Endometrial microvascular endothelial cells (primary cell): ENCODE results near the gene CALB2. TPM values are rescaled to one million over a fixed set of nuclear protein-coding genes. Genes with fewer than 3 reads are reported as not detected.

Source experiments
- in situ Hi-C: cut with HindIII; loops from 2 replicates; pipeline ENCODE4 v1.10.0; 2017; ENCODE audit warnings: low sequenced_read_pairs, low pct_unique_long_range_greater_than_20kb; ENCODE audit errors: inconsistent ontology term
- total RNA-seq: library from RNA; depleted of rRNA; stranded (reverse); fragments of >200 nt; gene quantifications from one replicate; pipeline ENCODE4 v1.2.3, GENCODE V29; 2015; ENCODE audit errors: inconsistent ontology term

Gene CALB2
- total RNA-seq, 1 donor from 2014 or later, result not detected

GRCh38 chr16:71413341-71413740 is 54.8 kb downstream of the CALB2 start:
- in situ Hi-C loops, result no loop called here

GRCh38 chr16:71414038-71414437 is 55.5 kb downstream of the CALB2 start:
- in situ Hi-C loops, result no loop called here

- in situ Hi-C loops, result no loop called here
Observed at GRCh38 chr16:71421911-71422310, 63.4 kb downstream of the CALB2 start.

DNA sequence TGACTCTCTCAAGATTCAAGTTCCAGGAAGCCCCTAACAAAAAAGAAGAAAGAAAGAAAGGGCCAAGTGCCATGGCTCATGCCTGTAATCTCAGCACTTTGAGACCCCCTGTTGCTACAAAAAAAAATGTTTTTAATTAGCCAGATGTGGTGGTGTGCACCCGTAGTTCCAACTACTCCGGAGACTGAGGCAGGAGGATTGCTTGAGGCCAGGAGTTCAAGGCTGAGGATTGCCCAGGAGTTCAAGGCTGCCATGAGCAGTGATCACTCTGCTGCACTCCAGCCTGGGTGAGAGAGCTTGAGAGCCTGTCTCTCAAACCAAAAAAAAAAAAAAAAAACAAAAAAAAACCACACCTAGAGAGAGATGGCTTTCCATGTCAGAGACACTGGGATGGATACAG is 64.5 kb downstream of the CALB2 start:
- in situ Hi-C loops, result no loop called here

DNA sequence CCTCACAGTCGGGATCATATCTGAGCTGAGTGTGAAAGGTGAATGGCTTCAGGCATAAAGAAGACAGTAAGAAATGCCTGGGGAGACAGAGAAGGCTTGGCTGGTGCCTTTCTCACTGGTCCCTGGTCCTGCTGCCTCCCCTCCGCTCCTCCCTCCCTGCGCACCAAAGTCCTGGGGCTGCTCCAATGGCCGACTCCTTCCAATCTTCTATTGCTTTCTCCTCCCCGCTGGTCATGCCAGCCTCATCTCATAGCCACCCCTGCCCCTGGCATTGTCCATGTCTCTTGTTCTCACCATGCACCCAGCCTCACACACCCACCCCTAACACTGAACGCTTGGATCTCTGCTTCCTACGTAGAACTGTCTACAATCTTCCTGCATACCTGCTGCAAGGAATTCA is 65.3 kb downstream of the CALB2 start:
- in situ Hi-C loops, result no loop called here

- in situ Hi-C loops, result no loop called here
Observed at GRCh38 chr16:71424626-71425025, 66.1 kb downstream of the CALB2 start.

- in situ Hi-C loops, result no loop called here
Observed at GRCh38 chr16:71425746-71426068, 67.2 kb downstream of the CALB2 start.

DNA sequence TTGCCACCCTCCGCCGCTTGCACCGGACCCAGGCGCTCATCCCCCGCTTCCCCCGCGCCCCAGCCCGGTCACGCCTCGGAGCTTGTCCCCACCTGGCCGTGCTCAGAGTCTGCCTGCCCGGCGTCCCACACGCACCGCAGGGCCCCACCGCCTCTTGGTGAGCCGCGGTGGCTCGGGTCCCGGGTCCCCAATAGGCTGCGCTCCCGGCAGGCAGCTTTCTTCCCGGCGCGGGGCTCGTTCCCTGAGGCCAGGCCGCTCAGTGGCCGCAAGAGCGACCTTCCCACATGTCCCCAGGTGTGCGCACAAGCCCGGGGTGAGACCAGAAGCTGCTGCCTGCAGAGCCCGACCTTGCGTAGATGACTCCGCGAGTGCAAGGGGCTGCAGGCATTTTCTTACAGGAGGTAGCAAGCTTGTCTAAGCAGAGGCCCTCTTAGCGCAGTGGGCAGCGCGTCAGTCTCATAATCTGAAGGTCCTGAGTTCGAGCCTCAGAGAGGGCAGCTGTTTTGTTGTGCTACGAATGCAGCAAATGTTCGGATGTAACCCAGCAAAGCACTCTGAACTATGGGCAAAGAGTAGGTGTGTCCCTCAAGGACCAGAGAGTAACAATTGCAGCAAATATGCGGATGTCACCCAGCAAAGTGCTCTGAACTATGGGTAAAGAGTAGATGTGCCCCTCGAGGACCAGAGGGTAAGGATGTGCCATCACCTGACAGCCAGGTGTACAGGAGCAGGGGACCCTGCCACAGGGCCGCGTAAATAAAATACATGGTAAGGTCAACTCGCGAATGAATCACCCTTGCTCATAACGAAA is 67.8 kb downstream of the CALB2 start:
- in situ Hi-C loops, result no loop called here

DNA sequence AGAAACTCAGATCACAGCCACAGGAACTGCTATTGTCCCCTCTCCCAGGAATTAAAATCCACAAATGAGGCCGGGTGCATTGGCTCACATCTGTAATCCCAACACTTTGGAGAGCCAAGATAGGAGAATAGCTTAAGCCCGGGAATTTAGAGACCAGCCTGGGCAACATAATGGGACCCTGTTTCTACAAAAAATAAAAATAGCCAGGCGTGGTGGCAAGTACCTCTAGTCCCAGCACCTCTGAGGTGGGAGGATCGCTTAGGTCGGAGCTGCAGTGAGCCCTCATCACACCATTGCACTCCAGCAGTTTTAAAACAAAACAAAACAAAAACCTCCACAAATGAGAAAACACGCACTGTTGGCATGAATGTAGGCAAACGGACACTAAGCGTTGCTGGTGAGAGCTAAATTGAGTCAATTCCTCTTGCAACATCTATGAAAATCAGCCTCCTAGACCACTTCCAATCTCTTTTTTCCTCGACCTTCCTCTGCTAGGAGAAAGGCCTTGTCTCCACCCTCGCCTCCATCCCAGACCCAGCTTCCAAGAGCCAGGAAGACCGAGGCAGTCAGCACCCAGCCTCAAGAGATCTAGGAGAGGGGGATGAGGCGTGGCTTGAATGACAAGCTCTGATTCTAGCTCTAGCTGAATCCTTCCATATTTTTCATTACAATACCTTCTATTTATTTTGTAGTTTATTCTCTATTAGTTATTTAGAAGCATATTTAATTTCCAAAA is 68.5 kb downstream of the CALB2 start:
- in situ Hi-C loops, result no loop called here

DNA sequence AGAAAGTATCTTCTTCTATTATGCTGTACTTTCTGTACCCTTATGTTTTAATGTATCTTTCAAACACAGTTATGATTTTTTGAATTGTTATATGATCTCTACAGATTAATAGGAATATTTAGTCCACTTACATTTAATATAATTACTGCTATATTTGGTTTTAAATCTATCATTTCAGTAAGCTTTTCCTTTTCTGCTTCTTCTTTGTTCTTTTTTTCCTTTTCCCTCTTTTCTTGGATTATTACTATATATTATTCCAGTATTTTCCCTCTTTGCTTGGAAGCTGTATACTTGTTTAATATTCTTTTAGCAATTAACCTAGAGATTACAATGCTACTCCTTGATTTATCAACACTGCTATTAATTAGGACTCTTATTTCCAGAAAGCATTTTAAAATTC is 69.9 kb downstream of the CALB2 start:
- in situ Hi-C loops, result no loop called here

DNA sequence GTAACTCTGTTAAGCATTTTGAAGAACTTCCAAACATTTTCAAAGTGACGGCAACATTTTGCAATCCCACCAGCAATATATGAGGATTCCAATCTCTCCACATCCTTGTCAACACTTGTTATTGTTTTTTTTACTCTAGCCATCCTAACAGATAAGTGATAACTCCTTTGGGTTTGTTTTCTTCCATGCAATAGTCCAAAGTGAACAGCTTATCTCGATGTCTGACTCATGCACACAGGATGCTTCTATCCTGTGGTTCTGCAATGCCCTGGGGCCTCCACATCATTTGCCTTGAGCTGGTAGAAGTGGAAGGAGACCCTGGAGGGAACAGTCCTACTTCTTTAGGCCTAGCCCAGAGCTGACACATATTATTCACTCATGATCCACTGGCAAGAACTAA is 70.4 kb downstream of the CALB2 start:
- in situ Hi-C loops, result no loop called here

DNA sequence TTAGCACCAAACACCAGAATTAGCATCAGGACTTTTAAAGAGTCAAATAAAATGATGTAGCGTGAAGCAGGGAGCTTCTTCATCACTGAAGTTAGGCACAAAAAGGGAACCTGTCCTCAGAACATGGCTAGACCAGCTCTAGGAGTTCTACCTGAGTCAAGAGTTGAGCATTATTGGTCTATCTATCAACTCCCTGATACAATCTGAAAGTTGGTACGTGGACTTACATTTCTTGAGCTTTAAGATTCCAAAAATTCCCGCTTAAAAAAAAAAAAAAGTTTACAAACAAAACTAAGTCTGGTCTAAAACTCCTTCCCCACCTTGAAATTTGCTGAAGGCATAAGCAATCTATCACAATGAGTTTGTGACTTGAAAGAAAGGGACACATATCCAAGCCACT is 71.1 kb downstream of the CALB2 start:
- in situ Hi-C loops, result no loop called here

DNA sequence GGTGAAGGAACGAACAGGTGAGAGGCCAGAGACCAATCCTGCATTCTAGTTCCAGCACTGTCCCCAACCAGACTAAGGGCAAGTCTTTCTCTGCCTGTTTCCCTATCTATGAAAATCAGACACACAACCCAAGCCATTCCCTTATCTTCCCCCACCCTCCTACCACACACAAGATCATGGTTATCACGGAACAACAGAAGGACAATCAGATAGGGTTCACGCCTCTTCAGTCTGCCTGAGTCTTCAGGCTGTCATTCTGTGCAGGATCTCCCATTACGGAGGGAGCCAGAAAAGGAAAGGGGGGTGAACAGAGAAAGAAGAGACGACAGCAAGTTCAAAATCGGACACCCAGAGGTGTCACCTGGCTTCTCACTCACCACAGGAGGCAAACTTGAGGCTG is 72.2 kb downstream of the CALB2 start:
- in situ Hi-C loops, result no loop called here

- in situ Hi-C loops, result no loop called here
Observed at GRCh38 chr16:71431176-71431575, 72.7 kb downstream of the CALB2 start.

- in situ Hi-C loops, result no loop called here
Observed at GRCh38 chr16:71431991-71432390, 73.5 kb downstream of the CALB2 start.

DNA sequence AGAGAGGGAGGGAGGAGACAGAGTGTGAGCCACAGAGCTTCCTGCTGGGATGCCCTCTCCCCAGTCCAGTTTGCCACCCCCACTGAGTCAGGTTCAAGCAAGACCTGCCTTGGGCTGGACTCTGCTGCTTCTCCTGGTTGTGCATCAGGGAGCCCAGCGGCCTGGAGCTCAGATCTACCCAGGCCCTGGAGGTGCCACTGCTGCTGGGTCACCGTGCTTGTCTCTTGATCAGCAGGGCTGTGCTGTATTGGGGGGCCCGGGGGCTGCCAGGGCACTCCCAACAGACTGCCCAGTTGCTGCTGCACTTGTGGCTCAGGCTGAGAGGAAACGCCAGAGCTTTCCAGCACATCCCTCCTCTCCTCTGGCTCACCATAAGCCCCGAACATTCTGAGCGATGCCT is 74.4 kb downstream of the CALB2 start:
- in situ Hi-C loops, result no loop called here

DNA sequence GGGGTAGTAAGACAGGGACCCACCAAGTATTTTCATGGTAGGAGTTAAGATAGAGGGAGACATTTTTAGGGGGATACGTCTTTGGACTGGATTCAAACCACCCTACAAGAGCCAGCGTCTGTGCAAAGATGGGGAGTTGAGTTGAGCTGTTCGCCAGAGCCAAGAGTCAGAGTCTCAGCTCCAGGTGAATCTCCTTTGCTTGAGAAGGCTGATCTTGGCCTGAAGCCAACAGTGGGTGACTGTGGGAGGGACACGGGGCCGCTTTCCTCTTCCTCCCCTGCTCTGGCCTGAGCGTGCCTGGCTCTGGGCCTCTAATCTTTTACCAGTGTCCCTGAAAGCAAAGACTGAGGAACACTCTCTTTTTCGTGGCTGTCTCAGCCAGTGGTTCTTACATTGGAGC is 78.0 kb downstream of the CALB2 start:
- in situ Hi-C loops, result no loop called here

DNA sequence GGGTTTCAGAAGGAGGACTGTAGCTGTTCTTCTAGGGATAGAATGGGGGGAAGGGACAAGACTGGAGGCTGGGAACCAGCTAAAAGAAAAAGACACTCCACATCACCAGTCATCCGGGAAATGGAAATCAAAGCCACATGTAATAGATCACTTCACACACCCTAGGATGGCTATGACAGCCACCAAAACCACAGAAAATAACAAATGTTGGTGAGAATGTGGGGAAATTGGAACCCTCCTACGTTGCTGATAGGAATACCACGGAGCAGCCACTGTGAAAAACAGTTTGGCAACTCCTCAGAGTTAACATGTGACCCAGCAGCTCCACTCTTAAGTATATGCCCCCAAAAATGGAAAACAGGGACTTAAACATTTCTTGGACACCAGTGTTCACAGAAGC is 81.0 kb downstream of the CALB2 start:
- in situ Hi-C loops, result no loop called here
